Fibroblast of villous mesenchyme (primary cell): ENCODE measurements around the gene LRRC51. TPM values are rescaled to one million over a fixed set of nuclear protein-coding genes. Genes with fewer than 3 reads are reported as not detected.
A peak's percentile ranks its signal among the peaks of the same experiment; 100 is the strongest.

ENCODE experiments used
- DNase-seq: peaks from one replicate; pipeline ENCODE4 v3.0.0-alpha.2; 2010; ENCODE audit warnings: low read depth
- H3K4me3 ChIP-seq: 2 replicates; pipeline ENCODE4 v1.5.1; 2011; ENCODE audit warnings: low read depth, mild to moderate bottlenecking, low read length
- CTCF ChIP-seq: IDR thresholded peaks from 2 replicates; pipeline ENCODE4 v1.5.1; 2012; ENCODE audit warnings: low read depth, mild to moderate bottlenecking, low read length; ENCODE audit not compliant: insufficient read depth
- total RNA-seq: library from RNA; depleted of rRNA; stranded (reverse); fragments of >200 nt; gene quantifications from 2 replicates; pipeline ENCODE4 v1.2.3, GENCODE V29; 2012

LRRC51 gene
- total RNA-seq, 1 donor = 4.3 TPM

- DNase-seq = no peak
- H3K4me3 ChIP-seq = no peak overlapping the region
- TF ChIP-seq CTCF = no peak
These were observed 1.3 kb downstream of the LRRC51 start for GRCh38 chr11:72081821-72082453.

DNA sequence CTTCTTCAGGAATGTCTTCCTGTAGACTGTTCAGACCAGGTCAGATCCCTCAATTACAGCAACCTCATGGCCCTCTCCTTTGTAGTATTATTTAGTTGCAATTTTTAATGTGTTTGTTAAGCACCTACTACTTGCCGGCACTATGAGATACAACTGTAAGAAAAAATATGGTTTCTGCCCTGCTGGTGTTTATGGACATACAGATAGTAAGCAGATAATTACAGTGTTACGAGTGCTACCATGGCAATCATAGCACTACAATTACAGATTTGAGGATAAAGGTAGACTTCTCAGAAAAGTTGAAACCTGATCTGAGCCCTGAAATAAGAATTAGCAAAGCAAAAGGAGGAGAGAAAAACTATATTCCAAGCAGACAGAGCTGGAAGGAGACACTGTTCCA, 2.8 kb downstream of the LRRC51 start:
- DNase-seq = no peak
- H3K4me3 ChIP-seq = no peak overlapping the region
- TF ChIP-seq CTCF = no peak

DNA sequence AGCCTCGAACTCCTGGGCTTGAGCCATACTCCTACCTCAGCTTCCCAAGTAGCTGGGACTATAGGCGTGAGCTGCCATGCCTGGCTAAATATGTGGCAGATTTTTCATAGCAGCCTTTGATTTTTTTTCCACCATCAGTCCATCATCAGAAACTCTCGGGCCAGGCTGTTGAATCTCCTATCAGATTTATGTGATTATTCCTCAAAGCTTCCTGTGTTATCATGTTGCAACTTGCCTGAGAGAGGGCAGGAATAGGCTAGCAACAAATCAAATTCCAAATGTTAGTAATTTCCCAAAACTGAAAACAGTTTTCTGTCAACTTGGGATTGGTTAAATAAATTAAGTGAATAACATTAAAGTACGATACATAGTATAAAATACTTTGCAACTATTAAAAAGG, 3.4 kb downstream of the LRRC51 start:
- no peak for DNase-seq
- no peak overlapping the region for H3K4me3 ChIP-seq
- no peak for TF ChIP-seq CTCF

- no peak for DNase-seq
- no peak for TF ChIP-seq CTCF
- H3K4me3 ChIP-seq = no peak overlapping the region
These were observed 4.3 kb downstream of the LRRC51 start for GRCh38 chr11:72084965-72085364.

GRCh38 chr11:72085621-72086351, 5.1 kb downstream of the LRRC51 start:
- no peak for TF ChIP-seq CTCF
- DNase-seq = no peak
- no peak overlapping the region for H3K4me3 ChIP-seq

GRCh38 chr11:72088076-72088808, 7.6 kb downstream of the LRRC51 start:
- H3K4me3 ChIP-seq = no peak overlapping the region
- no peak for TF ChIP-seq CTCF
- DNase-seq = peak; percentile 36
